GM23338 (cell line): ENCODE measurements around the gene ABCD3. TPM values are rescaled to one million over a fixed set of nuclear protein-coding genes. Genes with fewer than 3 reads are reported as not detected.

Experiments
- ATAC-seq: fragments of 200-7000 bp; cut with Tn5 transposase; 3 replicates; pipeline ENCODE4 v1.9.1; 2020
- DNase-seq: peaks from one replicate; pipeline ENCODE4 v3.0.0-alpha.2; 2015; ENCODE audit warnings: low spot score
- H2AFZ ChIP-seq: fragments of 200-600 bp; sonication (generic); 2 replicates; pipeline ENCODE4 v1.8.0; 2016; ENCODE audit warnings: antibody characterized with exemption, mild to moderate bottlenecking, moderate library complexity
- H3F3A ChIP-seq: fragments of 200-600 bp; sonication (generic); replicated peaks from 2 replicates; pipeline ENCODE4 v1.8.0; 2017; ENCODE audit warnings: antibody characterized with exemption, mixed run types, low read depth
- H3K27ac ChIP-seq: fragments of 200-600 bp; sonication (generic); 2 replicates; pipeline ENCODE4 v1.6.1; 2016; ENCODE audit warnings: low read depth
- H3K27me3 ChIP-seq: fragments of 200-600 bp; sonication (generic); 2 replicates; pipeline ENCODE4 v1.8.0; 2016; ENCODE audit warnings: mild to moderate bottlenecking, mixed run types, moderate library complexity; ENCODE audit not compliant: insufficient read depth
- H3K36me3 ChIP-seq: fragments of 200-600 bp; sonication (generic); 2 replicates; pipeline ENCODE4 v1.8.0; 2016; ENCODE audit warnings: mild to moderate bottlenecking; ENCODE audit not compliant: insufficient read depth
- H3K4me1 ChIP-seq: fragments of 200-600 bp; sonication (generic); 2 replicates; pipeline ENCODE4 v1.8.0; 2016; ENCODE audit warnings: mild to moderate bottlenecking, moderate library complexity; ENCODE audit not compliant: insufficient read depth
- H3K4me2 ChIP-seq: fragments of 200-600 bp; sonication (generic); 2 replicates; pipeline ENCODE4 v1.7.1; 2017; ENCODE audit warnings: mixed run types
- H3K4me3 ChIP-seq: fragments of 200-600 bp; sonication (generic); 2 replicates; pipeline ENCODE4 v1.6.1; 2016; ENCODE audit warnings: mixed run types
- H3K79me2 ChIP-seq: fragments of 200-600 bp; sonication (generic); replicated peaks from 2 replicates; pipeline ENCODE4 v1.8.0; 2017; ENCODE audit warnings: mild to moderate bottlenecking; ENCODE audit not compliant: insufficient read depth
- H3K9me2 ChIP-seq: fragments of 200-600 bp; sonication (generic); 2 replicates; pipeline ENCODE4 v1.8.0; 2017; ENCODE audit not compliant: insufficient read depth
- H4K20me1 ChIP-seq: fragments of 200-600 bp; sonication (generic); replicated peaks from 2 replicates; pipeline ENCODE4 v1.8.0; 2017; ENCODE audit warnings: mild to moderate bottlenecking; ENCODE audit not compliant: insufficient read depth
- H3K27ac Mint-ChIP-seq: 2 replicates; pipeline ENCODE4 v1.8.0; 2020; ENCODE audit warnings: inconsistent platforms, mild to moderate bottlenecking, moderate library complexity, mixed read lengths
- H3K27me3 Mint-ChIP-seq: 3 replicates; pipeline ENCODE4 v1.8.0; 2022; ENCODE audit warnings: low read depth, mild to moderate bottlenecking, moderate library complexity, mixed read lengths, inconsistent platforms; ENCODE audit not compliant: insufficient read depth, poor library complexity
- H3K36me3 Mint-ChIP-seq: 3 replicates; pipeline ENCODE4 v1.8.0; 2021; ENCODE audit warnings: low read depth, mild to moderate bottlenecking, inconsistent platforms, moderate library complexity, mixed read lengths
- H3K4me1 Mint-ChIP-seq: 3 replicates; pipeline ENCODE4 v1.8.0; 2020; ENCODE audit warnings: mild to moderate bottlenecking, inconsistent platforms, mixed read lengths
- H3K4me3 Mint-ChIP-seq: 3 replicates; pipeline ENCODE4 v1.8.0; 2021; ENCODE audit warnings: moderate library complexity, mild to moderate bottlenecking, inconsistent platforms, mixed read lengths
- H3K9me3 Mint-ChIP-seq: 3 replicates; pipeline ENCODE4 v1.8.0; 2020; ENCODE audit warnings: moderate library complexity, mild to moderate bottlenecking, inconsistent platforms, mixed read lengths
- CREB1 ChIP-seq: fragments of 250-450 bp; sonication (Bioruptor Pico); IDR thresholded peaks from 2 replicates; pipeline ENCODE4 v1.5.0; 2020; ENCODE audit warnings: low read depth, mild to moderate bottlenecking, moderate library complexity
- EZH2 ChIP-seq: fragments of 200-600 bp; sonication (generic); IDR thresholded peaks from one replicate; pipeline ENCODE4 v1.8.0; 2017; ENCODE audit warnings: antibody characterized with exemption, mild to moderate bottlenecking, low read depth; ENCODE audit not compliant: unreplicated experiment
- EZH2phosphoT487 ChIP-seq: fragments of 200-600 bp; sonication (generic); IDR thresholded peaks from one replicate; pipeline ENCODE4 v1.8.1; 2018; ENCODE audit warnings: antibody characterized with exemption; ENCODE audit not compliant: unreplicated experiment
- JUNB ChIP-seq: IDR thresholded peaks from one replicate; pipeline ENCODE4 v1.6.1; 2016; ENCODE audit warnings: antibody characterized with exemption; ENCODE audit not compliant: unreplicated experiment
- NANOG ChIP-seq: IDR thresholded peaks from 2 replicates; pipeline ENCODE4 v1.6.1; 2016; ENCODE audit warnings: antibody characterized with exemption, borderline replicate concordance
- POLR2AphosphoS5 ChIP-seq: IDR thresholded peaks from 2 replicates; pipeline ENCODE4 v1.6.1; 2016; ENCODE audit warnings: antibody characterized with exemption, low read depth
- REST ChIP-seq: IDR thresholded peaks from one replicate; pipeline ENCODE4 v1.6.1; 2018; ENCODE audit warnings: antibody characterized with exemption; ENCODE audit not compliant: unreplicated experiment
- STAT1 ChIP-seq: IDR thresholded peaks from one replicate; pipeline ENCODE4 v1.6.1; 2016; ENCODE audit warnings: antibody characterized with exemption; ENCODE audit not compliant: unreplicated experiment
- ZNF114 ChIP-seq: fragments of 250-450 bp; sonication (Bioruptor Pico); IDR thresholded peaks from 2 replicates; pipeline ENCODE4 v1.5.0; 2020; ENCODE audit warnings: mild to moderate bottlenecking, moderate library complexity
- ZNF331 ChIP-seq: fragments of 250-450 bp; sonication (Bioruptor Pico); IDR thresholded peaks from 2 replicates; pipeline ENCODE4 v1.5.0; 2020; ENCODE audit warnings: low read depth, mild to moderate bottlenecking, moderate library complexity
- ZNF462 ChIP-seq: fragments of 250-450 bp; sonication (Bioruptor Pico); IDR thresholded peaks from 2 replicates; pipeline ENCODE4 v1.5.0; 2020; ENCODE audit warnings: mild to moderate bottlenecking, moderate library complexity
- polyA plus RNA-seq: library from polyadenylated mRNA; unstranded; fragments of >200 nt; fragmentation: Nextera tagmentation; extraction: Ambion mirVana; gene quantifications from 2 replicates; pipeline ENCODE4 v1.2.1, GENCODE V29; 2016
- total RNA-seq: library from RNA; depleted of rRNA; stranded (reverse); fragments of >200 nt; shearing (Covaris generic); gene quantifications from 2 replicates; pipeline ENCODE4 v1.2.3, GENCODE V29; 2014
- TF ChIP-seq, protein P1 (sequence below), 2 experiments: fragments of 200-600 bp in 1 of 2; sonication (generic) in 1 of 2; conservative IDR thresholded peaks; 2 replicates each; pipeline versions ENCODE4 v1.5.1 to v1.6.1; 2016 to 2017; ENCODE audit warnings: antibody characterized with exemption in 2 of 2, low read depth in 2 of 2, mild to moderate bottlenecking in 2 of 2, moderate library complexity in 1 of 2
- TF ChIP-seq, protein P2 (sequence below): IDR thresholded peaks from 2 replicates; pipeline ENCODE4 v1.6.1; 2016; ENCODE audit warnings: antibody characterized with exemption

ABCD3 gene
- total and polyA plus RNA-seq, 2 experiments from 2014 or later = 12.3 to 24.0 TPM

GRCh38 chr1:94475232-94475631 is 57.0 kb downstream of the ABCD3 start:
- no peak for ATAC-seq
- no peak overlapping the region for H3K27ac ChIP-seq
- no peaks in the 10 kb centered on the region for H3K36me3 ChIP-seq
- no peaks in the 10 kb centered on the region for H3K27me3 ChIP-seq
- H3K36me3 Mint-ChIP-seq = no peaks in the 10 kb centered on the region
- TF ChIP-seq CREB1 = no peak
- TF ChIP-seq ZNF331 (CRISPR knock-in tag) = no peak
- no peak for TF ChIP-seq NANOG
- TF ChIP-seq, protein P1, sequence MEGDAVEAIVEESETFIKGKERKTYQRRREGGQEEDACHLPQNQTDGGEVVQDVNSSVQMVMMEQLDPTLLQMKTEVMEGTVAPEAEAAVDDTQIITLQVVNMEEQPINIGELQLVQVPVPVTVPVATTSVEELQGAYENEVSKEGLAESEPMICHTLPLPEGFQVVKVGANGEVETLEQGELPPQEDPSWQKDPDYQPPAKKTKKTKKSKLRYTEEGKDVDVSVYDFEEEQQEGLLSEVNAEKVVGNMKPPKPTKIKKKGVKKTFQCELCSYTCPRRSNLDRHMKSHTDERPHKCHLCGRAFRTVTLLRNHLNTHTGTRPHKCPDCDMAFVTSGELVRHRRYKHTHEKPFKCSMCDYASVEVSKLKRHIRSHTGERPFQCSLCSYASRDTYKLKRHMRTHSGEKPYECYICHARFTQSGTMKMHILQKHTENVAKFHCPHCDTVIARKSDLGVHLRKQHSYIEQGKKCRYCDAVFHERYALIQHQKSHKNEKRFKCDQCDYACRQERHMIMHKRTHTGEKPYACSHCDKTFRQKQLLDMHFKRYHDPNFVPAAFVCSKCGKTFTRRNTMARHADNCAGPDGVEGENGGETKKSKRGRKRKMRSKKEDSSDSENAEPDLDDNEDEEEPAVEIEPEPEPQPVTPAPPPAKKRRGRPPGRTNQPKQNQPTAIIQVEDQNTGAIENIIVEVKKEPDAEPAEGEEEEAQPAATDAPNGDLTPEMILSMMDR (conservative IDR thresholded peaks at IDR 0.05; ENCODE audit: low read depth in 2 of 2) = no peak
- TF ChIP-seq STAT1 = no peak
- TF ChIP-seq, protein P2, sequence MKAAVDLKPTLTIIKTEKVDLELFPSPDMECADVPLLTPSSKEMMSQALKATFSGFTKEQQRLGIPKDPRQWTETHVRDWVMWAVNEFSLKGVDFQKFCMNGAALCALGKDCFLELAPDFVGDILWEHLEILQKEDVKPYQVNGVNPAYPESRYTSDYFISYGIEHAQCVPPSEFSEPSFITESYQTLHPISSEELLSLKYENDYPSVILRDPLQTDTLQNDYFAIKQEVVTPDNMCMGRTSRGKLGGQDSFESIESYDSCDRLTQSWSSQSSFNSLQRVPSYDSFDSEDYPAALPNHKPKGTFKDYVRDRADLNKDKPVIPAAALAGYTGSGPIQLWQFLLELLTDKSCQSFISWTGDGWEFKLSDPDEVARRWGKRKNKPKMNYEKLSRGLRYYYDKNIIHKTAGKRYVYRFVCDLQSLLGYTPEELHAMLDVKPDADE = no peak
- TF ChIP-seq POLR2AphosphoS5 = no peak
- TF ChIP-seq ZNF462 (CRISPR knock-in tag) = no peak
- no peak for TF ChIP-seq ZNF114 (CRISPR knock-in tag)
- no peak for TF ChIP-seq EZH2
- TF ChIP-seq JUNB = no peak
- TF ChIP-seq EZH2phosphoT487 = no peak
- TF ChIP-seq REST = no peak
- no peak overlapping the region for H3K4me3 Mint-ChIP-seq
- H4K20me1 ChIP-seq = no peaks in the 10 kb centered on the region
- no peak overlapping the region for H3K4me3 ChIP-seq
- no peak overlapping the region for H2AFZ ChIP-seq
- H3K4me1 Mint-ChIP-seq = no peaks in the 10 kb centered on the region; the same call in 2 of the 3 replicates
- H3K4me1 ChIP-seq = no peaks in the 10 kb centered on the region
- DNase-seq = no peak
- no peaks in the 10 kb centered on the region for H3K9me3 Mint-ChIP-seq
- no peaks in the 10 kb centered on the region for H3K27me3 Mint-ChIP-seq
- no peak overlapping the region for H3K27ac Mint-ChIP-seq
- H3K4me2 ChIP-seq = no peak overlapping the region
- H3K79me2 ChIP-seq = no peaks in the 10 kb centered on the region
- no peaks in the 10 kb centered on the region for H3F3A ChIP-seq
- no peaks in the 10 kb centered on the region for H3K9me2 ChIP-seq
